SU-DHL-6 (cell line): Measurements from ENCODE around the gene MARCHF10.

Experiments
- H2AFZ ChIP-seq: fragments of 200-600 bp; sonication (generic); 2 replicates; pipeline ENCODE4 v1.6.1; 2014; ENCODE audit warnings: low read depth, mild to moderate bottlenecking, moderate library complexity, mixed read lengths, antibody characterized with exemption, low read length; ENCODE audit not compliant: severe bottlenecking
- H3F3A ChIP-seq: fragments of 200-600 bp; shearing (Covaris generic); 2 replicates; pipeline ENCODE4 v1.6.0; 2016; ENCODE audit warnings: antibody characterized with exemption, mild to moderate bottlenecking; ENCODE audit not compliant: insufficient read depth
- H3K27ac ChIP-seq: fragments of 200-600 bp; sonication (generic); 2 replicates; pipeline ENCODE4 v1.5.1; 2016; ENCODE audit warnings: low read depth, mild to moderate bottlenecking, low read length, moderate library complexity, mixed read lengths
- H3K27me3 ChIP-seq: fragments of 200-600 bp; sonication (generic), shearing (Covaris generic); 2 replicates; pipeline ENCODE4 v1.6.0; 2014; ENCODE audit warnings: mild to moderate bottlenecking, low read length
- H3K36me3 ChIP-seq: fragments of 200-600 bp; sonication (generic); 2 replicates; pipeline ENCODE4 v1.6.1; 2014; ENCODE audit warnings: mild to moderate bottlenecking, low read length, mixed read lengths
- H3K4me2 ChIP-seq: fragments of 300-600, 200-600 bp; shearing (Covaris generic), sonication (generic); 2 replicates; pipeline ENCODE4 v1.6.0; 2014; ENCODE audit warnings: low read length, low read depth, mild to moderate bottlenecking; ENCODE audit not compliant: poor library complexity, severe bottlenecking
- H3K4me3 ChIP-seq: fragments of 200-600 bp; sonication (generic); 2 replicates; pipeline ENCODE4 v1.5.1; 2014; ENCODE audit warnings: antibody characterized with exemption, low read length, mild to moderate bottlenecking, mixed read lengths; ENCODE audit not compliant: insufficient read depth, poor library complexity, severe bottlenecking
- H3K79me2 ChIP-seq: fragments of 200-600 bp; sonication (generic); 2 replicates; pipeline ENCODE4 v1.6.1; 2014; ENCODE audit warnings: mild to moderate bottlenecking, low read length, moderate library complexity; ENCODE audit not compliant: insufficient read depth
- H3K9ac ChIP-seq: fragments of 200-600 bp; sonication (generic); 2 replicates; pipeline ENCODE4 v1.7.0; 2014; ENCODE audit warnings: mild to moderate bottlenecking, low read length
- H3K9me2 ChIP-seq: fragments of 200-600 bp; sonication (generic); replicated peaks from 2 replicates; pipeline ENCODE4 v1.6.1; 2014; ENCODE audit warnings: low read length; ENCODE audit not compliant: insufficient read depth
- H3K9me3 ChIP-seq: fragments of 200-600 bp; sonication (generic); 2 replicates; pipeline ENCODE4 v1.6.1; 2014; ENCODE audit warnings: low read length, mixed read lengths; ENCODE audit not compliant: insufficient read depth
- H4K20me1 ChIP-seq: fragments of 200-600 bp; sonication (generic); 2 replicates; pipeline ENCODE4 v1.6.1; 2014; ENCODE audit warnings: low read depth, mild to moderate bottlenecking, antibody characterized with exemption, low read length, moderate library complexity, mixed read lengths
- EZH2phosphoT487 ChIP-seq: fragments of 200-600 bp; sonication (generic), shearing (Covaris generic); conservative IDR thresholded peaks from 2 replicates; pipeline ENCODE4 v1.6.1; 2018; ENCODE audit warnings: mild to moderate bottlenecking, antibody characterized with exemption, low read length, moderate library complexity, mixed read lengths
- TF ChIP-seq, protein P1 (sequence below): fragments of 200-600 bp; sonication (generic); IDR thresholded peaks from one replicate; pipeline ENCODE4 v1.5.1; 2017; ENCODE audit warnings: antibody characterized with exemption, mild to moderate bottlenecking, low read length, moderate library complexity; ENCODE audit not compliant: insufficient read depth, poor library complexity, severe bottlenecking

The MARCHF10 gene

GRCh38 chr17:62763891-62764600 lies 44.1 kb downstream of the MARCHF10 start:
- Histone ChIP-seq H3K9me2 (no peaks in the 10 kb centered on the region), H2AFZ (no peak overlapping the region), H3K9ac (no peak overlapping the region), H3K79me2 (no peaks in the 10 kb centered on the region), H3K9me3 (no peaks in the 10 kb centered on the region), H3K4me2 (no peak overlapping the region), H3F3A (no peaks in the 10 kb centered on the region), H3K27ac (no peak overlapping the region), H3K36me3 (no peaks in the 10 kb centered on the region), H4K20me1 (no peaks in the 10 kb centered on the region), H3K27me3 (no peaks in the 10 kb centered on the region), H3K4me3 (no peak overlapping the region)
- TF ChIP-seq, protein P1, sequence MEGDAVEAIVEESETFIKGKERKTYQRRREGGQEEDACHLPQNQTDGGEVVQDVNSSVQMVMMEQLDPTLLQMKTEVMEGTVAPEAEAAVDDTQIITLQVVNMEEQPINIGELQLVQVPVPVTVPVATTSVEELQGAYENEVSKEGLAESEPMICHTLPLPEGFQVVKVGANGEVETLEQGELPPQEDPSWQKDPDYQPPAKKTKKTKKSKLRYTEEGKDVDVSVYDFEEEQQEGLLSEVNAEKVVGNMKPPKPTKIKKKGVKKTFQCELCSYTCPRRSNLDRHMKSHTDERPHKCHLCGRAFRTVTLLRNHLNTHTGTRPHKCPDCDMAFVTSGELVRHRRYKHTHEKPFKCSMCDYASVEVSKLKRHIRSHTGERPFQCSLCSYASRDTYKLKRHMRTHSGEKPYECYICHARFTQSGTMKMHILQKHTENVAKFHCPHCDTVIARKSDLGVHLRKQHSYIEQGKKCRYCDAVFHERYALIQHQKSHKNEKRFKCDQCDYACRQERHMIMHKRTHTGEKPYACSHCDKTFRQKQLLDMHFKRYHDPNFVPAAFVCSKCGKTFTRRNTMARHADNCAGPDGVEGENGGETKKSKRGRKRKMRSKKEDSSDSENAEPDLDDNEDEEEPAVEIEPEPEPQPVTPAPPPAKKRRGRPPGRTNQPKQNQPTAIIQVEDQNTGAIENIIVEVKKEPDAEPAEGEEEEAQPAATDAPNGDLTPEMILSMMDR, result no peak
- TF ChIP-seq EZH2phosphoT487, result no peak

GRCh38 chr17:62761884-62762283 lies 46.2 kb downstream of the MARCHF10 start:
- Histone ChIP-seq H3K9ac (no peak overlapping the region), H4K20me1 (no peaks in the 10 kb centered on the region), H3K27ac (no peak overlapping the region), H3K9me2 (no peaks in the 10 kb centered on the region), H3K4me2 (no peak overlapping the region), H3F3A (no peaks in the 10 kb centered on the region), H3K9me3 (no peaks in the 10 kb centered on the region), H3K27me3 (no peaks in the 10 kb centered on the region), H3K36me3 (no peaks in the 10 kb centered on the region), H3K4me3 (no peak overlapping the region), H3K79me2 (no peaks in the 10 kb centered on the region), H2AFZ (no peak overlapping the region)
- TF ChIP-seq, protein P1, result no peak
- TF ChIP-seq EZH2phosphoT487, result no peak

GRCh38 chr17:62760945-62761267 lies 47.2 kb downstream of the MARCHF10 start:
- Histone ChIP-seq H3K9me2 (no peaks in the 10 kb centered on the region), H3K4me3 (no peak overlapping the region), H3F3A (no peaks in the 10 kb centered on the region), H3K36me3 (no peaks in the 10 kb centered on the region), H4K20me1 (no peaks in the 10 kb centered on the region), H3K9me3 (no peaks in the 10 kb centered on the region), H3K27ac (no peak overlapping the region), H3K79me2 (no peaks in the 10 kb centered on the region), H3K4me2 (no peak overlapping the region), H3K9ac (no peak overlapping the region), H2AFZ (no peak overlapping the region), H3K27me3 (no peaks in the 10 kb centered on the region)
- no peak for TF ChIP-seq EZH2phosphoT487
- TF ChIP-seq, protein P1, result no peak
